Measurements from ENCODE around the gene GOLGA7B.

- TF ChIP-seq ELF1 (IDR thresholded peaks at IDR 0.05) (no peak), CTCF (IDR thresholded peaks at IDR 0.05) (no peak)
Observed at GRCh38 chr10:97880109-97880508, 30.5 kb downstream of the GOLGA7B start.

All from SK-N-SH (cell line).